ENCODE measurements around the gene ZBTB7C. TPM values are rescaled to one million over a fixed set of nuclear protein-coding genes. Genes with fewer than 3 reads are reported as not detected.

ZBTB7C gene
- total and polyA plus RNA-seq, 4 experiments from 2014 or later: 0.23 TPM; not detected in 3

DNA sequence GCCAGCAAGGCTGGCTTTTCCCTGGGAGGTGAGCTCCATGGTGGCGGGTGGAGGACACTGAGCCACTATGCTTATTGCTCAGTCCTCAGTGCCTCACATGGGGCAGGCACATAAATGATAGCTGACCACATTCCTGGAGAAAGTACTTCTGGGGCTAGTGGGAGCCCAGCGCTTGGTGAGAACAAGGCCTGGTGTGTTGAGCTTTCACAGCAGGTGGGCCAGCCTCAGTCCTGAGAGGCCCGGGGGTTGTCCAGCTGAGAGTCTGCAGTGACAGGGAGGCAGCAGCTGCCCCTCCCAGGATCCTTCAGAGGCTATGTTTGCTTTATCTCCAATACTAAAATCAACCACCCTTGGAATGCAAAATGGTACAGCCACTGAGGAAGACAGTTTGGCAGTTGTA is 217.7 kb downstream of the ZBTB7C start:
- Histone ChIP-seq H3K4me3 (ENCODE audit: low read length in 2 of 2) (no peak overlapping the region), H3K36me3 (ENCODE audit: insufficient read depth, low read length) (no peaks in the 10 kb centered on the region), H3K27ac (ENCODE audit: low read depth, low read length) (no peak overlapping the region), H3K4me1 (ENCODE audit: insufficient read depth, low read length) (no peaks in the 10 kb centered on the region), H3K9me3 (ENCODE audit: control insufficient read depth in 1 of 2, low read length in 2 of 2) (no peaks in the 10 kb centered on the region), H3K27me3 (ENCODE audit: insufficient read depth, low read length) (no peaks in the 10 kb centered on the region)
- H3K9me3 Mint-ChIP-seq: peaks cover 0 to 5% (median 2%) of the 10 kb centered on the region in 8 donors
- H3K4me1 Mint-ChIP-seq: no peaks in the 10 kb centered on the region
- H3K36me3 Mint-ChIP-seq: no peaks in the 10 kb centered on the region
- no peak overlapping the region for H3K27ac Mint-ChIP-seq
- peaks cover 3 to 16% of the 10 kb centered on the region in 2 donors for H3K27me3 Mint-ChIP-seq
- CTCF ChIA-PET (ENCODE audit: partially characterized antibody): no interaction called here
- intact Hi-C loops (cut with micrococcal nuclease): no loop called here
- H3K4me3 Mint-ChIP-seq: no peak overlapping the region
- POLR2A ChIA-PET (ENCODE audit: partially characterized antibody): no interaction called here
- DNase-seq: no peak

DNA sequence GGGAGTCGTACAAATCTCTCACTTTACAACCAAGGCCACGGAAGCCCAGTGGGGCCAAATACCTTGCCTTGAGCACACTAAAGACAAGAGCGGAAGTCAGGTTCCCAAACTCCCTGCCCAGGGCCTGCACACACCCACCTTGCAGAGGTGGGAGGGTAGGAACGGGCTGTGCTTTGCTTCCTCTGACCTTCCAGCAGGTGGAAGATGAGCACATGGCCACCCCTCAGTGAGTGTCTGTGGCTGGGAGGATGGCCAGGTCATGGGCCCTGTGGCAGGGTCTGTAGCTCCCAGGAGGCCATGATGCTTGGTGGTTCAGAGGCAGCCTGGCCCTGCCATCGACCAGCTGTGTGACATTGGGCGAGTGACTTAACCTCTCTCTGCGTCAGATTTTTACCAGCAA is 218.2 kb downstream of the ZBTB7C start:
- Mint-ChIP-seq H3K4me1 (no peaks in the 10 kb centered on the region), H3K9me3 (peaks cover 0 to 4% (median 1%) of the 10 kb centered on the region in 8 donors), H3K27ac (no peak overlapping the region), H3K36me3 (no peaks in the 10 kb centered on the region), H3K27me3 (peaks cover 1 to 16% of the 10 kb centered on the region in 2 donors), H3K4me3 (no peak overlapping the region)
- DNase-seq: no peak
- Histone ChIP-seq H3K4me1 (ENCODE audit: insufficient read depth, low read length) (no peaks in the 10 kb centered on the region), H3K4me3 (ENCODE audit: low read length in 2 of 2) (no peak overlapping the region), H3K36me3 (ENCODE audit: insufficient read depth, low read length) (no peaks in the 10 kb centered on the region), H3K9me3 (ENCODE audit: control insufficient read depth in 1 of 2, low read length in 2 of 2) (no peaks in the 10 kb centered on the region), H3K27me3 (ENCODE audit: insufficient read depth, low read length) (no peaks in the 10 kb centered on the region), H3K27ac (ENCODE audit: low read depth, low read length) (no peak overlapping the region)
- POLR2A ChIA-PET (ENCODE audit: partially characterized antibody): no interaction called here
- CTCF ChIA-PET (ENCODE audit: partially characterized antibody): no interaction called here
- intact Hi-C loops (cut with micrococcal nuclease): no loop called here

DNA sequence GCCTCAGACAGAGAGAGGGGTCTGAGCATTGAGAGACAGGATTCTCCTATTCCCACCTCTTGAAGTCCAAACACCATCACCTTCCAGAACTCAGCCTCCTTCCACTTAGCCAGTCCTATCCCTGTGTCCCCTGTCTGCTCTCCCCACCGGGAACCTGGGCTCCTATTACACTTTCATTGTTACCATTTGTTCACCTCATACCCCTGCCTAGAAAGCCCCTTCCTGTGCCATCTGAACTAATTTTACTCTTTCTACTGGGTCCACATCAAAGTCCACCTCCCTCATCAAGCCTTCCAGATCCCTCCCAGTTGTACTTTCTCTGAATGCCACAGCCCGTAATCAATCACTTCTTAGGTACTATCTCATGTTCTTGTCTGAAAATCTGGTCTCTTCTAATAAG is 220.6 kb downstream of the ZBTB7C start:
- Histone ChIP-seq H3K4me3 (ENCODE audit: low read length in 2 of 2) (no peak overlapping the region), H3K36me3 (ENCODE audit: insufficient read depth, low read length) (no peaks in the 10 kb centered on the region), H3K27me3 (ENCODE audit: insufficient read depth, low read length) (no peaks in the 10 kb centered on the region), H3K27ac (ENCODE audit: low read depth, low read length) (no peak overlapping the region), H3K9me3 (ENCODE audit: control insufficient read depth in 1 of 2, low read length in 2 of 2) (no peaks in the 10 kb centered on the region), H3K4me1 (ENCODE audit: insufficient read depth, low read length) (no peaks in the 10 kb centered on the region)
- ChIA-PET CTCF (ENCODE audit: partially characterized antibody) (no interaction called here), POLR2A (ENCODE audit: partially characterized antibody) (no interaction called here)
- Mint-ChIP-seq H3K4me1 (no peaks in the 10 kb centered on the region), H3K27me3 (peaks cover 10 to 26% of the 10 kb centered on the region in 2 donors), H3K36me3 (no peaks in the 10 kb centered on the region), H3K4me3 (no peak overlapping the region), H3K27ac (no peak overlapping the region), H3K9me3 (no peaks in the 10 kb centered on the region)
- DNase-seq: no peak
- intact Hi-C loops (cut with micrococcal nuclease): no loop called here

- no peaks in the 10 kb centered on the region for H3K4me1 Mint-ChIP-seq
- Histone ChIP-seq H3K27me3 (ENCODE audit: insufficient read depth, low read length) (no peaks in the 10 kb centered on the region), H3K36me3 (ENCODE audit: insufficient read depth, low read length) (no peaks in the 10 kb centered on the region), H3K27ac (ENCODE audit: low read depth, low read length) (no peak overlapping the region), H3K9me3 (ENCODE audit: control insufficient read depth in 1 of 2, low read length in 2 of 2) (no peaks in the 10 kb centered on the region), H3K4me1 (ENCODE audit: insufficient read depth, low read length) (no peaks in the 10 kb centered on the region), H3K4me3 (ENCODE audit: low read length in 2 of 2) (no peak overlapping the region)
- H3K36me3 Mint-ChIP-seq: no peaks in the 10 kb centered on the region
- no peak for DNase-seq
- CTCF ChIA-PET (ENCODE audit: partially characterized antibody): no interaction called here
- H3K4me3 Mint-ChIP-seq: no peak overlapping the region
- intact Hi-C loops (cut with micrococcal nuclease): no loop called here
- no peak overlapping the region for H3K27ac Mint-ChIP-seq
- POLR2A ChIA-PET (ENCODE audit: partially characterized antibody): no interaction called here
- H3K9me3 Mint-ChIP-seq: no peaks in the 10 kb centered on the region
- peaks cover 13 to 26% of the 10 kb centered on the region in 2 donors for H3K27me3 Mint-ChIP-seq
These were observed 222.3 kb downstream of the ZBTB7C start for GRCh38 chr18:48186861-48187260.

- POLR2A ChIA-PET (ENCODE audit: partially characterized antibody): no interaction called here
These were observed 222.9 kb downstream of the ZBTB7C start for GRCh38 chr18:48186131-48186766.

GRCh38 chr18:48184118-48184517 is 225.1 kb downstream of the ZBTB7C start:
- CTCF ChIA-PET (ENCODE audit: partially characterized antibody): interaction anchor here (0.9 kb wide), 1 partner anchor 13 kb away, joined by 4 read pairs; no protein-coding TSS in a partner anchor
- no peaks in the 10 kb centered on the region for H3K36me3 Mint-ChIP-seq
- no peak overlapping the region for H3K4me3 ChIP-seq (ENCODE audit: low read length in 2 of 2)
- H3K27me3 ChIP-seq (ENCODE audit: insufficient read depth, low read length): no peaks in the 10 kb centered on the region
- H3K9me3 Mint-ChIP-seq: no peaks in the 10 kb centered on the region
- H3K27me3 Mint-ChIP-seq: peaks cover 15 to 24% of the 10 kb centered on the region in 2 donors
- no peak overlapping the region for H3K27ac Mint-ChIP-seq
- intact Hi-C loops (cut with micrococcal nuclease): no loop called here
- POLR2A ChIA-PET (ENCODE audit: partially characterized antibody): no interaction called here
- no peak for DNase-seq
- no peaks in the 10 kb centered on the region for H3K9me3 ChIP-seq (ENCODE audit: control insufficient read depth in 1 of 2, low read length in 2 of 2)
- H3K27ac ChIP-seq (ENCODE audit: low read depth, low read length): no peak overlapping the region
- no peaks in the 10 kb centered on the region for H3K4me1 ChIP-seq (ENCODE audit: insufficient read depth, low read length)
- no peak overlapping the region for H3K4me3 Mint-ChIP-seq
- no peaks in the 10 kb centered on the region for H3K36me3 ChIP-seq (ENCODE audit: insufficient read depth, low read length)
- H3K4me1 Mint-ChIP-seq: no peaks in the 10 kb centered on the region

More at GRCh38 chr18:48186131-48186766, 222.9 kb downstream of the ZBTB7C start:
- H3K27me3 Mint-ChIP-seq: peaks cover 15 to 29% of the 10 kb centered on the region in 2 donors
- CTCF ChIA-PET (ENCODE audit: partially characterized antibody): no interaction called here
- H3K4me3 Mint-ChIP-seq: no peak overlapping the region
- H3K9me3 ChIP-seq (ENCODE audit: control insufficient read depth in 1 of 2, low read length in 2 of 2): no peaks in the 10 kb centered on the region
- intact Hi-C loops (cut with micrococcal nuclease): no loop called here
- H3K27ac ChIP-seq (ENCODE audit: low read depth, low read length): no peak overlapping the region
- H3K27ac Mint-ChIP-seq: no peak overlapping the region
- H3K36me3 Mint-ChIP-seq: no peaks in the 10 kb centered on the region
- no peak overlapping the region for H3K4me3 ChIP-seq (ENCODE audit: low read length in 2 of 2)
- H3K27me3 ChIP-seq (ENCODE audit: insufficient read depth, low read length): no peaks in the 10 kb centered on the region
- no peaks in the 10 kb centered on the region for H3K36me3 ChIP-seq (ENCODE audit: insufficient read depth, low read length)
- DNase-seq: no peak
- H3K9me3 Mint-ChIP-seq: no peaks in the 10 kb centered on the region
- H3K4me1 ChIP-seq (ENCODE audit: insufficient read depth, low read length): no peaks in the 10 kb centered on the region
- no peaks in the 10 kb centered on the region for H3K4me1 Mint-ChIP-seq

GRCh38 chr18:48183613-48184012 is 225.6 kb downstream of the ZBTB7C start:
- H3K27ac ChIP-seq (ENCODE audit: low read depth, low read length): no peak overlapping the region
- Mint-ChIP-seq H3K36me3 (no peaks in the 10 kb centered on the region), H3K4me1 (no peaks in the 10 kb centered on the region), H3K9me3 (no peaks in the 10 kb centered on the region), H3K27me3 (peaks cover 15 to 21% of the 10 kb centered on the region in 2 donors), H3K4me3 (no peak overlapping the region), H3K27ac (no peak overlapping the region)
- ChIA-PET CTCF (ENCODE audit: partially characterized antibody) (no interaction called here), POLR2A (ENCODE audit: partially characterized antibody) (no interaction called here)
- no peak overlapping the region for H3K4me3 ChIP-seq (ENCODE audit: low read length in 2 of 2)
- H3K27me3 ChIP-seq (ENCODE audit: insufficient read depth, low read length): no peaks in the 10 kb centered on the region
- no peaks in the 10 kb centered on the region for H3K36me3 ChIP-seq (ENCODE audit: insufficient read depth, low read length)
- DNase-seq: no peak
- no peaks in the 10 kb centered on the region for H3K4me1 ChIP-seq (ENCODE audit: insufficient read depth, low read length)
- intact Hi-C loops (cut with micrococcal nuclease): no loop called here
- H3K9me3 ChIP-seq (ENCODE audit: control insufficient read depth in 1 of 2, low read length in 2 of 2): no peaks in the 10 kb centered on the region

Data from CD4-positive, alpha-beta memory T cell (primary cell).